ENCODE data around the gene CLEC3B. TPM values are rescaled to one million over a fixed set of nuclear protein-coding genes. Genes with fewer than 3 reads are reported as not detected.
A peak's percentile ranks its signal among the peaks of the same experiment; 100 is the strongest.

Gene CLEC3B
- total and polyA plus RNA-seq, 2 of the 8 experiments (the other 6 are each of a cell fraction or from before 2014, with no cell fraction given): 0.32 TPM; not detected in 1

GRCh38 chr3:45037720-45038455 lies 11.8 kb downstream of the CLEC3B start (continued):
- no peak for TF ChIP-seq FOSL1 (IDR thresholded peaks at IDR 0.05; ENCODE audit: insufficient read depth, low read depth, low read length)
- no peak for TF ChIP-seq TAF7 (optimal IDR thresholded peaks at IDR 0.05; ENCODE audit: borderline replicate concordance, low read depth, low read length)
- TF ChIP-seq ATF2 (IDR thresholded peaks at IDR 0.05; ENCODE audit: low read length): no peak
- peak in 1 of 2 experiments; percentile 93; a peak in 1 of 4 replicates for TF ChIP-seq HDAC2 (IDR thresholded peaks at IDR 0.05; ENCODE audit: borderline replicate concordance in 1 of 2, low read depth in 2 of 2, low read length in 2 of 2)
- peak; percentile 23; the same call in 1 of the 2 replicates for TF ChIP-seq SRF (IDR thresholded peaks at IDR 0.05; ENCODE audit: low read depth, low read length)
- TF ChIP-seq RAD21 (IDR thresholded peaks at IDR 0.05 in 1 of 2, conservative IDR thresholded peaks at IDR 0.05 in 1 of 2; ENCODE audit: low read depth in 2 of 2, low read length in 2 of 2): peak; percentile 95 to 96
- no peak for TF ChIP-seq EGR1 (IDR thresholded peaks at IDR 0.05; ENCODE audit: borderline replicate concordance, low read depth, low read length)
- no peak for TF ChIP-seq ZNF274 (IDR thresholded peaks at IDR 0.05; ENCODE audit: borderline replicate concordance, extremely low read depth, low read length)
- TF ChIP-seq RBBP5 (IDR thresholded peaks at IDR 0.05; ENCODE audit: borderline replicate concordance, low read depth, low read length): no peak
- no peak for TF ChIP-seq TBP (IDR thresholded peaks at IDR 0.05; ENCODE audit: low read depth, low read length)
- no peak for TF ChIP-seq EP300 (IDR thresholded peaks at IDR 0.05; ENCODE audit: borderline replicate concordance in 1 of 2, low read depth in 2 of 2, low read length in 2 of 2)
- no peak for TF ChIP-seq NRF1 (IDR thresholded peaks at IDR 0.05; ENCODE audit: low read depth, low read length)
- no peak for TF ChIP-seq SIX5 (IDR thresholded peaks at IDR 0.05; ENCODE audit: low read depth, low read length)
